ENCODE data around the gene ZNF408.
"Not testable (repeated sequence)": the region's sequence is repeated elsewhere in the genome, so short reads cannot be mapped to it uniquely, and the experiment has no call there.

The ZNF408 gene

GRCh38 chr11:46698597-46698996 lies 2.2 kb upstream of the ZNF408 start:
- no peak for DNase-seq

- no peak for DNase-seq
Observed at GRCh38 chr11:46701078-46701654, 335 bp downstream of the ZNF408 start.

GRCh38 chr11:46705070-46705688 lies 4.3 kb downstream of the ZNF408 start:
- DNase-seq = no peak

- DNase-seq = no peak
Observed at GRCh38 chr11:46706886-46707285, 6.1 kb downstream of the ZNF408 start.

- DNase-seq = not testable (repeated sequence)
Observed at GRCh38 chr11:46709351-46709750, 8.5 kb downstream of the ZNF408 start.

GRCh38 chr11:46710821-46711269 lies 10.0 kb downstream of the ZNF408 start:
- peak; percentile 7 for DNase-seq

- DNase-seq = no peak
Observed at GRCh38 chr11:46711303-46711702, 10.5 kb downstream of the ZNF408 start.

- DNase-seq = no peak
Observed at GRCh38 chr11:46712874-46713576, 12.2 kb downstream of the ZNF408 start.

- not testable (repeated sequence) for DNase-seq
Observed at GRCh38 chr11:46717825-46718154, 17.0 kb downstream of the ZNF408 start.

- no peak for DNase-seq
Observed at GRCh38 chr11:46718155-46719019, 17.6 kb downstream of the ZNF408 start.

GRCh38 chr11:46719048-46719542 lies 18.3 kb downstream of the ZNF408 start, which contains the start of gene F2:
F2 (plus strand) TSS chr11:46719213; CDS start chr11:46719236, 23 bp downstream.
- no peak for DNase-seq

- DNase-seq = no peak
Observed at GRCh38 chr11:46719543-46720218, 18.9 kb downstream of the ZNF408 start.

- no peak for DNase-seq
Observed at GRCh38 chr11:46721286-46721685, 20.5 kb downstream of the ZNF408 start.

- DNase-seq = no peak
Observed at GRCh38 chr11:46722566-46723358, 21.9 kb downstream of the ZNF408 start.

GRCh38 chr11:46723359-46723680 lies 22.5 kb downstream of the ZNF408 start:
- no peak for DNase-seq

GRCh38 chr11:46724088-46724487 lies 23.3 kb downstream of the ZNF408 start:
- DNase-seq = no peak

GRCh38 chr11:46725338-46726205 lies 24.7 kb downstream of the ZNF408 start:
- no peak for DNase-seq

GRCh38 chr11:46726206-46726862 lies 25.5 kb downstream of the ZNF408 start:
- no peak for DNase-seq

- DNase-seq = no peak
Observed at GRCh38 chr11:46727952-46728658, 27.3 kb downstream of the ZNF408 start.

GRCh38 chr11:46728659-46729040 lies 27.8 kb downstream of the ZNF408 start:
- no peak for DNase-seq
